HG02759 (cell line): ENCODE measurements around the gene RANBP3L.
"Not testable (repeated sequence)": the region's sequence is repeated elsewhere in the genome, so short reads cannot be mapped to it uniquely, and the experiment has no call there.

Source experiments
- ATAC-seq: cut with Tn5 transposase; IDR thresholded peaks from one replicate; pipeline ENCODE4 v1.9.1; 2021; ENCODE audit warnings: mild to moderate bottlenecking, moderate library complexity; ENCODE audit not compliant: unreplicated experiment

RANBP3L gene

DNA sequence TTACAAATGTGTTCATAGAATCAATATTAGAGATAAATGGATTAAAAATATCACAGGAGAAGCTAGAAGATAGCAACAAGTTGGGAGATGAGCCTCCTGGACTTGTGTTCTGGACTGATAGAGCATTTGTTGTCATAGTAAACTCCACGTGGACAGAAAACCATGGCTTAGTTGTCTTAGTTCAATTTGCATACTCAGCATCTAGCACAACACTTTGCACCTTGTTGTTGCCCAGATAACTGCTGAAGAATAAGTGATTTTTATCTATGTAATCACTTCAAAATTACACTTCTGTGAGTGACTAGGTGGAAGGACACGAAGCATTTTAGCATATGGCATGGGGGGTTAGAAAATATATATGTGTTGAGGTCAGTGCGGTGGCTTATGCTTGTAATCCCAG is 4.0 kb downstream of the RANBP3L start:
- no peak for ATAC-seq

DNA sequence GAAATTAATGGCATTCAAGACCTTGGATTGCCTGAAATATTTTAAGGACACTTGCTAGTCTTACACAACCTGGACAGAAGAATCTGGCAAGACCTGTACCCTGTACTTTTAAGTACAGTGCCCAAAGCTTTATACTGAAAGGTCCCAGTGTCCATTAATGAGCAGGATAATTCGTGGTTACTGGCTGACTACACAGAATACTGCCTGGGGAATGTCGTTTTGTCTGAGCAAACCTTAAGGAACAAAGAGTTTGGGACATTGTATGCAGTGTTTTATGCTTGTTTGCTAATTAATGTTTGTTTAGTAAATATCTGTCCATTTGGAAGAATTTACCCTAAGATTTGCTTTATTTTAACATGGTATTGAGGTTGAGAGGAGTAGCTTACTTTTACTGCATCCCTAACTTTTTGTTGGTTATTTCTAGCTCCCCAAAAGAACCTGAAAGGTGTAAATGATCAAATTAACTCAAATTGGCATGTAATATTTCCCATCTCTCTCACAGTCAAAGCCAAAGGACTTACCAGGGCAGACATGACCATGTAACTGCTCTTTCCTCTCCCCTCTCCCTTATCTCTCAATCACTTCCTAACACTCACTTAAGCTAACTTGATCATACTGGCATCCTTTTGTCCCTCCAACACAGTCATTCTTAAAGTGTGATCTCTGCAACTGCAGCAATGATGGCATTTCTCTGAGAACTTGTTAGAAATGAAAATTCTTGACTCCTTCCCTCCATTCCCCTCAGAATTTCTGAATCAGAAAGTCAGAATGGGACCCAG is 15.7 kb downstream of the RANBP3L start:
- no peak for ATAC-seq

GRCh38 chr5:36283775-36284174 is 17.9 kb downstream of the RANBP3L start:
- not testable (repeated sequence) for ATAC-seq

- no peak for ATAC-seq
Measured at GRCh38 chr5:36281626-36282025, 20.1 kb downstream of the RANBP3L start.

DNA sequence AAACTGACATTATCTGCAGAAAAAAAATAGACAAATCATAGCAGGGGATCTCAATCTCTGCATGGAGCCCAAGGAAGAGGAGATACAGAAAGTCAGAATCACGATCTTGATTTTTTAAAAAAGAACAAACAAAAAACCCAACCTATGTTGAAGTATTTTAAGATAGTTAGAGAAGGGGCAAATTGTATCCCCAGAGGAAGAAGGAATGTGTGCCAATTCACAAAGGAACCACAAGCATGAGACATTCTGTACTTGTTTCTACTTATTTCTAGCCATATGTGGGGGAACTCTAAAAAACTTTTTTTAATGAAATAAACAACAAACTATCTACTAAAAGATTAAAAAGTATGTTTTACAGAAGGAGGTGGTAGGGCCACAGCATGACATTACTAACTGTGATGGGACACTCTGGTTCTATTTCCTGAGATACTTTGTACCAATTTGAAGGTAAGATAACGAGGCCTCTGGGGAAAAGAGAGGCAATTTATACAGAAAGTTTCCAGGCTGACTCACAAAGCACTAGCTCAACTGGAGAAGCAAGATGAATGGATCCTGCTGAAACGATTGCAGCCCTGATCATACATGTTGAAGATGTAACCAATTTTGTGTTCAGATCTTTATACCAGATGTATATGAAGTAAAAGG is 22.5 kb downstream of the RANBP3L start:
- no peak for ATAC-seq

DNA sequence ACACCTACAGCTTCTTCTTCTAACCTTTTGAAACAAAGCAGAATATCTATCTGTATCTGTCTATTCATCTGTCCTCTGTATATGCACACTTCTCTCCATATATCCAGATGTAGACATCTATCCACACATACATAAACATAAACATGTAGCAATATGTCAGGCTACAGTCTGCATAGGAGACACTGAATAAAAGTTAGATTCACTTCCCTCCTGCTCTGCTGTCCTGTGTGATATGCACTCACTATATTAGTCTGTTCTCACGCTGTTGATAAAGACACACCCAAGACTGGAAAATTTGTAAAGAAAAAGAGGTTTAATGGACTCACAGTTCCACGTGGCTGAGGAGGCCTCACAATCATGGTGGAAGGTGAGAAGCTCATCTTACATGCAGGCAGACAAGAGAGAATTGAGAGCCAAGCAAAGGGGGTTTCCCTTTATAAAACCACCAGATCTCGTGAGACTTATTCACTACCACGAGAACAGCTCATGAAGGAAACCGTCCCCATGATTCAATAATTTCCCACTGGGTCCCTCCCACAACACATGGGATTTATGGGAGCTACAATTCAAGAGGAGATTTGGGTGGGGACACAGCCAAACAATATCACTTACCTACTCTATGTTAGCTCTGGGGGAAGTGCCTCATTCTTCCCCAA is 24.1 kb downstream of the RANBP3L start:
- no peak for ATAC-seq

DNA sequence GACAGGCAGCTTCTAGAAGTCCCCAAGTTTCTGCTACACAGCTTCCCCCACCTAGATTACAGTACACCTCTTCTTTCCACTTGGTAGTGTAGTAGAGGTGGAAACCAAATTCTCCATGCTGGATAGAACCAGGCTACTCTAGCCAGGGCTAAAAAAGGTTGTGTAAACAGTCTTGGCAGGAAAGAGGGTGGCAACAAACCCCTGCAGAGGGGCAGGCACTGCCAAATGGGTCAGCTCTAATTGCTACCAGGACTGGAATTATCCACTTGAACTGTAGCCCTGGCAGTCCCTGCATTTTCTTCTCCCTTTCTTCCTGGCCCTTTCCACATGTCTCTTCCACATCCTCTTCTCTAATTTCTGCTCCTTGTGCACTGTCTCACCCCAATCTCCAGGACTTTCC is 24.8 kb downstream of the RANBP3L start:
- no peak for ATAC-seq

DNA sequence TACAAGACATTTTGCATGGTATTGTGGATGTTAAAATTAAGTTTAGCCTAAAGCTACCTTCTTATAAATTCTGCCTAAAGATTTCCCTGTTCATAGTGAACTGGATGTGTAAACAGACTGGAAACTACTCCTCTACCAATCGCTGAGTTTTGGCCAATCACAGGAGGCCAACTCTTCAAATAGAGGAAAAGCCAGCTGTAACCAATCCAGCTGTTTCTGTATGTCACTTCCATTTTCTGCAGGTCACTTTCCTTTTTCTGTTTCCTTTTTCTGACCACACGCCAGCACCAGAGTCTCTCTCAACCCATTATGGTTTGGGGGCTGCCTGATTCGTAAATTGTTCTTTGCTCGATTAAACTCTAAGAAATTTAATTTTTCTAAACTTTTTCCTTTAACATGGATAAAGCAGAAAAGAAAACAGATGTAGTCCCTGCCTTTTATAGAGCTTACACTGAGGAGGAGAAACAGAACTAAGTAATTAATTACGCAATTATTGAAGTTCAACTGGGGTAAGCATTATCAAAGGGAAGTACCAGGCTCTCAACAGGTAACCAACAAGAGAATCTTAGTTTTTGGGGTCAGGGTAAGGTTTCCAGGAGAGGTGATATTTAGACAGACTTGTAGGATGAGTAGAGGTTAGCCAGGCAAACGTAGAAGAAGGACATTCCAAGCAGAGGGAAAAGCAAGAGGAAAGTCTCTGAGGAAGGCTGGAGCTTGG is 27.7 kb downstream of the RANBP3L start:
- ATAC-seq: no peak

GRCh38 chr5:36272136-36272690 is 29.5 kb downstream of the RANBP3L start:
- ATAC-seq: no peak

- no peak for ATAC-seq
Measured at GRCh38 chr5:36270876-36271575, 30.7 kb downstream of the RANBP3L start.

- no peak for ATAC-seq
Measured at GRCh38 chr5:36270175-36270574, 31.5 kb downstream of the RANBP3L start.

DNA sequence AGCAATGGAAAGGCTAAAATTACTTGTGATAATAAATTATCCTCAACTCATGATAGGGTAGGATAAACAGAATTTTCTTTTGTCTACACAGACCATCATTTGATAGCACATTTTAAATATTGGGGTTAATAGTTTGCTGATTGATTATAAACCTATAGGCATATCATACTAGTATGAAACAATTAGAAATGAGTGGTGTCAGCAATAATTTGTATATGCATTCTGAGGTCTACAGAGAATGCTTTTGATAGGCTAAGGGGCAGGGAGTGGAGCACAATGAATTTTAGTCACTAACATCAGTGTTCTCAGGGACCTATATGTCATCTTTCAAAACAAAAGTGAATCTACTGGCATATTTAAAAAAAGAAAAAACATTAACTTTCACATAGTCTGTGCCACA is 32.2 kb downstream of the RANBP3L start:
- ATAC-seq: no peak

DNA sequence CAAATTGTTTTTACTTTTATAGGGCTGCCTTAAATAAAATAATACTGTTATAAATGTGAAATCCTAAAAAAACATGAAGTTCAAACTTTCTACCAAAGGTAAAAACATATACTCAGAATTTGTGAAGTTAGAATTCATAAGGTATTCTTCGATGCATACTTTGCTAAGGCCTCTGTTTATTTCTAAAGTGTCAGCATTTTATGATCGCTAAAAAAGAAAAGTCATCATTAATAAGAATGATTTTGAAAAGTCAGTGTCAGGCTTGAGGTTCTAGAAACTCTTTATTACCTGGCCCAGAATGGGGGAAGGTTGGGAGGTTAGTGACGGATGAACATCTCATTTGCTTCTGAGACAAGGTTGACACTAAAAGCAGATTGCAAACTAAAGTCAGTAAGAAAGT is 33.8 kb downstream of the RANBP3L start:
- no peak for ATAC-seq

- no peak for ATAC-seq
Measured at GRCh38 chr5:36264202-36264760, 37.4 kb downstream of the RANBP3L start.

DNA sequence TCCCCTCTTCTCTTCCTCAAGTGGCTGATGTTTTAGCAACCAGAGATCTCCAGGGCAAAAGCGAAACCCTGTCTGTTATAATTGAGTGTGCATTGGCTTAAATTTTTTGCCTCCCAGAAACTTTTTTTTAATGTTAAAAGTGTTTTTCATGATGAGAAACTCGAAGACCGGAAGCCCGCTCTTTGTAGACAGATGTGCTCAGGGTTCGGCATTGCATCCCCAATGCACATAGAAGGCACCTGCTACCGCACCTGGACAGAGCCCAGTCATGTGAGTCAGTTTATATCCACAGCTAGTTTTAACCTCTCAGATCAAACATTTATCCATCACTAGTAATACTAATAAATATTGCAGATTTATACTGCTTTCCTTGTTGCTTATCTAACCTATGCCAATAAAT is 40.5 kb downstream of the RANBP3L start:
- no peak for ATAC-seq

DNA sequence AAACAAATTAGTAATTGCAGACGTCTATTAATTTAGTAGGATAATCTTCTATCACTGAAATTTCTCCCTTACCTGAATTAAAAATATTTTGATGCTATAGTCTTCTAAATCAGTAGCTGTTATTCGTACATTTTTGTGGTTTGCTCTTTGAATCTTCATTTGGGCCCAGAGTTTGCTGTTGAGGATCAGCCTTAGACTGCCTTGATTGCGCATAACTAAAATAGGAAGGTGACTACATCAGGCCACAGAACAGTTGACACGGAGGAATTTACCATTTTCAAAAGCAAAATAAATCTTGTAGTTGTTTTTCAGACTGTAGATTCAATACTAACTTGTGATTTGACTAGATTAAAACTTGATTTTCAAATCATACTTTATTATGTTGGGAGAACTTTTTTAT is 48.1 kb downstream of the RANBP3L start:
- no peak for ATAC-seq

DNA sequence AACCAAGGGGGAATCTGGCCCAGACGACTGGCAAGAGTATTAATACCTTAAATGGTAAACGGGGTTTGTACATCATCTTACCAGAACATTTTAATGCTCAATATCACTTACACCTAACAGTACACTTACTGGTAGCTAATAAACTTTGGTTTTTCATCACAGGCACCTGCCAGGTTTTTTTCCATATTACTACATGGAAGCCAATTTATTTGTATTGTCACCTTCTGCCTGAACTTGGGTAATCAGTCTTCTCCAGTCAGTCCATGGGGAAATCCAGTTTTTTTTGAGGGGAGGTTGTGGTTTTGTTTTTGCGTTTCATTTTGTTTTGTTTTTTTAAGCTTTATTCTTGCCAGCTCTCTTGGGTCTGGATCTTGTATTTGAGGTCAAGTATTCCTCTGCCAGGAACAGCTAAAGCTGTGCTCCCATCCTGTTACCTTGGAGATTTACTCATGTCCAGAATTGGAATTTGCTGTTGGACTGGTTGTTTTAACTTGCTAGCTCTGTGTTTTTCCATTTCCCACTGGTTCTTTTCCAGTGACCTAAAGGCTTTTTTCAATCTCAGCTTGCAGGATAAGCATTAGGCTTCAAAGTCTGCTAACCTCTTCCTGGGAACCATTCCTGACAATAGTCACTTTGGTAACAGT is 48.9 kb downstream of the RANBP3L start:
- no peak for ATAC-seq

GRCh38 chr5:36251218-36251617 is 50.5 kb downstream of the RANBP3L start:
- no peak for ATAC-seq

GRCh38 chr5:36250427-36250826 is 51.3 kb downstream of the RANBP3L start:
- ATAC-seq: no peak
